ENCODE results near the gene ZNF440. TPM values are rescaled to one million over a fixed set of nuclear protein-coding genes. Genes with fewer than 3 reads are reported as not detected.

Gene ZNF440
- total and polyA plus RNA-seq, 10 of the 15 experiments (the other 5 are each of a cell fraction or from before 2014, with no cell fraction given) = 1.3 to 8.9 (median 3.8) TPM

GRCh38 chr19:11797491-11797890, 16.6 kb upstream of the ZNF440 start (continued):
- no peak for TF ChIP-seq ZBTB11 (CRISPR knock-in tag; IDR thresholded peaks at IDR 0.05)
- no peak for TF ChIP-seq HSF1 (IDR thresholded peaks at IDR 0.05; ENCODE audit: low read depth, low read length)
- TF ChIP-seq, protein P1, sequence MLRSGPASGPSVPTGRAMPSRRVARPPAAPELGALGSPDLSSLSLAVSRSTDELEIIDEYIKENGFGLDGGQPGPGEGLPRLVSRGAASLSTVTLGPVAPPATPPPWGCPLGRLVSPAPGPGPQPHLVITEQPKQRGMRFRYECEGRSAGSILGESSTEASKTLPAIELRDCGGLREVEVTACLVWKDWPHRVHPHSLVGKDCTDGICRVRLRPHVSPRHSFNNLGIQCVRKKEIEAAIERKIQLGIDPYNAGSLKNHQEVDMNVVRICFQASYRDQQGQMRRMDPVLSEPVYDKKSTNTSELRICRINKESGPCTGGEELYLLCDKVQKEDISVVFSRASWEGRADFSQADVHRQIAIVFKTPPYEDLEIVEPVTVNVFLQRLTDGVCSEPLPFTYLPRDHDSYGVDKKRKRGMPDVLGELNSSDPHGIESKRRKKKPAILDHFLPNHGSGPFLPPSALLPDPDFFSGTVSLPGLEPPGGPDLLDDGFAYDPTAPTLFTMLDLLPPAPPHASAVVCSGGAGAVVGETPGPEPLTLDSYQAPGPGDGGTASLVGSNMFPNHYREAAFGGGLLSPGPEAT (IDR thresholded peaks at IDR 0.05; ENCODE audit: low read depth) = 0 out of 2 replicates have a peak, but pooled peaks have one; percentile 37
- no peak for TF ChIP-seq POLR2AphosphoS5 (IDR thresholded peaks at IDR 0.05; ENCODE audit: low read length)
- no peak for TF ChIP-seq SPI1 (IDR thresholded peaks at IDR 0.05; ENCODE audit: borderline replicate concordance, insufficient read depth, low read depth, low read length)
- TF ChIP-seq ZNF24 (IDR thresholded peaks at IDR 0.05) = no peak
- TF ChIP-seq STAT1 (conservative IDR thresholded peaks at IDR 0.05) = no peak
- peak; percentile 67 for TF ChIP-seq SMC3 (IDR thresholded peaks at IDR 0.05; ENCODE audit: borderline replicate concordance, low read length)
- TF ChIP-seq TCF12 (IDR thresholded peaks at IDR 0.05; ENCODE audit: low read depth, low read length) = peak; percentile 97
- TF ChIP-seq RAD21 (IDR thresholded peaks at IDR 0.05; ENCODE audit: insufficient read depth, low read depth, low read length) = peak; percentile 91
- peak; percentile 44 to 72; a peak in 3 of 4 replicates for TF ChIP-seq IKZF2 (IDR thresholded peaks at IDR 0.05)
- no peak for TF ChIP-seq ZNF274 (IDR thresholded peaks at IDR 0.05; ENCODE audit: insufficient read depth, insufficient read length)
- TF ChIP-seq RELA (IDR thresholded peaks at IDR 0.05; ENCODE audit: borderline replicate concordance, partially characterized antibody) = peak; percentile 68
- 0 out of 2 replicates have a peak, but pooled peaks have one; percentile 55 for TF ChIP-seq SMARCA5 (IDR thresholded peaks at IDR 0.05)
- TF ChIP-seq RB1 (IDR thresholded peaks at IDR 0.05; ENCODE audit: borderline replicate concordance) = no peak; the same call in 1 of the 2 replicates
- TF ChIP-seq BACH1 (IDR thresholded peaks at IDR 0.05; ENCODE audit: borderline replicate concordance) = no peak
- TF ChIP-seq CTCF (IDR thresholded peaks at IDR 0.05 in 2 of 3, conservative IDR thresholded peaks at IDR 0.05 in 1 of 3; ENCODE audit: control insufficient read depth in 2 of 3, extremely low read depth in 1 of 3, insufficient read depth in 1 of 3, low read depth in 3 of 3, low read length in 3 of 3) = peak; percentile 84 to 90 (median 86); a peak in 5 of 6 replicates
- TF ChIP-seq SMAD1 (IDR thresholded peaks at IDR 0.05; ENCODE audit: low read depth, partially characterized antibody) = no peak
- TF ChIP-seq PAX5 (IDR thresholded peaks at IDR 0.05; ENCODE audit: borderline replicate concordance, low read depth, low read length) = no peak
- no peak for TF ChIP-seq SUPT20H (IDR thresholded peaks at IDR 0.05; ENCODE audit: borderline replicate concordance, control insufficient read depth, low read depth, low read length)
- no peak for TF ChIP-seq HDAC6 (IDR thresholded peaks at IDR 0.05; ENCODE audit: unreplicated experiment)
- peak; percentile 53; the same call in 1 of the 2 replicates for TF ChIP-seq EED (IDR thresholded peaks at IDR 0.05; ENCODE audit: low read depth)
